Ascending aorta (tissue), 2 donors: Measurements from ENCODE around the gene GPR155. TPM values are rescaled to one million over a fixed set of nuclear protein-coding genes. Genes with fewer than 3 reads are reported as not detected.

Source experiments
- DNase-seq, 2 donors: peaks; one replicate each; pipeline ENCODE4 v3.0.0-alpha.2; 2019; ENCODE audit warnings: low spot score in 2 of 2
- H3K27ac ChIP-seq, 2 donors: fragments of 200-600 bp; sonication (generic); one replicate each; pipeline ENCODE4 v1.5.1; 2016 to 2017; ENCODE audit warnings: mild to moderate bottlenecking in 1 of 2
- H3K27me3 ChIP-seq: fragments of 200-600 bp; sonication (generic); one replicate; pipeline ENCODE4 v1.5.1; 2017
- H3K36me3 ChIP-seq, 2 donors: fragments of 200-600 bp; sonication (generic); one replicate each; pipeline ENCODE4 v1.5.1; 2016
- H3K4me1 ChIP-seq, 2 donors: fragments of 200-600 bp; sonication (generic); one replicate each; pipeline ENCODE4 v1.5.1; 2016 to 2017; ENCODE audit warnings: mild to moderate bottlenecking in 1 of 2
- H3K4me3 ChIP-seq, 2 donors: fragments of 200-600 bp; sonication (generic); one replicate each; pipeline ENCODE4 v1.5.1; 2016 to 2017; ENCODE audit warnings: mild to moderate bottlenecking in 1 of 2
- H3K9me3 ChIP-seq, 2 donors: fragments of 200-600 bp; sonication (generic); one replicate each; pipeline ENCODE4 v1.5.1; 2016
- CTCF ChIP-seq, 3 experiments: fragments of 200-600 bp in 2 of 3; fragments of 450-650 bp in 1 of 3; sonication (generic) in 2 of 3; IDR thresholded peaks; one replicate each; pipeline ENCODE4 v1.5.1; 2016 to 2019; ENCODE audit warnings: antibody characterized with exemption in 3 of 3, mild to moderate bottlenecking in 1 of 3, moderate library complexity in 1 of 3
- intact Hi-C: fragments of 100-400 bp; cut with DNase I; formaldehyde crosslinking; loops from one replicate; pipeline ENCODE4 v1.15.1; 2023
- total RNA-seq: library from RNA; depleted of rRNA; stranded (reverse); fragments of >200 nt; gene quantifications from one replicate; pipeline ENCODE4 v1.1.0, GENCODE V29; 2016

The GPR155 gene
- total RNA-seq, 1 donor from 2014 or later = 1.8 TPM

- Histone ChIP-seq H3K36me3 (no peaks in the 10 kb centered on the region), H3K9me3 (no peaks in the 10 kb centered on the region), H3K27ac (no peak overlapping the region), H3K4me1 (no peaks in the 10 kb centered on the region), H3K27me3 (no peaks in the 10 kb centered on the region), H3K4me3 (no peak overlapping the region)
- no peak for TF ChIP-seq CTCF (IDR thresholded peaks at IDR 0.05)
- intact Hi-C loops = no loop called here
- no peak for DNase-seq
Measured at GRCh38 chr2:174516501-174517378, 29.9 kb upstream of the GPR155 start.

- intact Hi-C loops = no loop called here
- no peak for TF ChIP-seq CTCF (IDR thresholded peaks at IDR 0.05)
- Histone ChIP-seq H3K27me3 (no peaks in the 10 kb centered on the region), H3K36me3 (no peaks in the 10 kb centered on the region), H3K4me3 (no peak overlapping the region), H3K9me3 (no peaks in the 10 kb centered on the region), H3K4me1 (no peaks in the 10 kb centered on the region), H3K27ac (no peak overlapping the region)
- no peak for DNase-seq
Measured at GRCh38 chr2:174512345-174512744, 25.5 kb upstream of the GPR155 start.

GRCh38 chr2:174511580-174512260 lies 24.9 kb upstream of the GPR155 start:
- H3K27me3 ChIP-seq = no peaks in the 10 kb centered on the region
- H3K4me3 ChIP-seq = no peak overlapping the region
- no peaks in the 10 kb centered on the region for H3K4me1 ChIP-seq
- H3K36me3 ChIP-seq = no peaks in the 10 kb centered on the region
- DNase-seq = no peak
- no peaks in the 10 kb centered on the region for H3K9me3 ChIP-seq
- H3K27ac ChIP-seq = no peak overlapping the region
- intact Hi-C loops = no loop called here
- no peak for TF ChIP-seq CTCF (IDR thresholded peaks at IDR 0.05)

- Histone ChIP-seq H3K9me3 (no peaks in the 10 kb centered on the region), H3K27ac (no peak overlapping the region), H3K4me3 (no peak overlapping the region), H3K4me1 (no peaks in the 10 kb centered on the region), H3K27me3 (no peaks in the 10 kb centered on the region), H3K36me3 (no peaks in the 10 kb centered on the region)
- DNase-seq = no peak
- TF ChIP-seq CTCF (IDR thresholded peaks at IDR 0.05) = no peak
- intact Hi-C loops = no loop called here
Measured at GRCh38 chr2:174510583-174511189, 23.9 kb upstream of the GPR155 start.

GRCh38 chr2:174503161-174503809 lies 16.5 kb upstream of the GPR155 start:
- no peak for DNase-seq
- intact Hi-C loops = no loop called here
- Histone ChIP-seq H3K27ac (no peak overlapping the region), H3K4me3 (no peak overlapping the region), H3K9me3 (no peaks in the 10 kb centered on the region), H3K36me3 (no peaks in the 10 kb centered on the region), H3K4me1 (no peaks in the 10 kb centered on the region), H3K27me3 (no peaks in the 10 kb centered on the region)
- TF ChIP-seq CTCF (IDR thresholded peaks at IDR 0.05) = no peak
